ENCODE measurements around the gene DCTN5.

DNA sequence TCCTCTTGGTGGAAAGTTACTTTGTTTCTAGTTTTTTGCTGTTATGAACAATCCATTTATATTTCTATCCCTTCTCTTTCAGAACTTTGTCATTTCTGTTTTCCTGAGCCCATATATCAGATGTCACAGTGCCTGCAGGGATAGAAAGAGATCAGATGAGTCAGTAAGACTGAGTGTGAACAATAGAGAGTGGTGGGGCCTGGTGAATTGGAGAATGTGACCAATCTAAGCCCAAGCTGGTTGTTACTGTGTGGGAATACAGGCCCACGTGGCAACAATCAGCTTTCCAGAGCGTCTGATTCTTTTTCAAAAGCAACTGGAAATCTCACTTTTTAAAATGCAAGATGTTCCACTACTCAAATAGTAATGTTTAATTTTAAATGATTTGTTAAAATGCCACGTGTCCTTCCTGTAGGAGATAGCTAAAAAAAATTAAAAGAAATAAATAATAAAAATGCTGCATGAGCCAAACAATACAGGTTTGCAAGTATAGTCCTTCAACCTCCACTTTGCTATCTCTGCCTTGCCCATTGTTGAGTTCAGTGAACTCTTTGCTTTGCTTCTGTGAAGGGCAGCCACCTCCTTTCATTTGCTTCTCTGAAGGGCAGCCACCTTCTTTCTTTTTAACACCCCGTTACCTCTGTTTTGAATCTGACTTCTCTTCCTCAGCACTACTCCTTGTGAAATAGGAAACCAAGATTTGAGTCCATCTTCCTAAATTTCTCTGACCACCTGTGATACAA, 9.6 kb downstream of the DCTN5 start:
- TF ChIP-seq EZH2 (IDR thresholded peaks at IDR 0.05; ENCODE audit: insufficient read depth, poor library complexity, severe bottlenecking) (no peak), EZH2phosphoT487 (IDR thresholded peaks at IDR 0.05; ENCODE audit: insufficient read depth, low read depth) (no peak)
